K562 (cell line): ENCODE measurements around the gene TGFB1I1. TPM values are rescaled to one million over a fixed set of nuclear protein-coding genes. Genes with fewer than 3 reads are reported as not detected.

Experiments
- SRSF7 ChIP-seq: fragments of 200-400 bp; formaldehyde crosslinking; optimal IDR thresholded peaks from 2 replicates; pipeline ENCODE3; 2017; ENCODE audit warnings: mild to moderate bottlenecking, low read depth, low read length
- TFAM ChIP-seq: fragments of 250-450 bp; sonication (Bioruptor Pico); conservative IDR thresholded peaks from 2 replicates; pipeline ENCODE4 v1.5.0; 2021; ENCODE audit warnings: mild to moderate bottlenecking, moderate library complexity
- ZNF165 ChIP-seq: fragments of 250-450 bp; sonication (Bioruptor Pico); IDR thresholded peaks from 2 replicates; pipeline ENCODE4 v1.4.0; 2020; ENCODE audit warnings: borderline replicate concordance
- ZNF584 ChIP-seq: fragments of 200-800 bp; sonication (Bioruptor generic); IDR thresholded peaks from 2 replicates; pipeline ENCODE4 v1.6.1; 2016; ENCODE audit warnings: low read depth, mild to moderate bottlenecking, missing genetic modification characterization, missing compliant biosample characterization
- polyA plus RNA-seq, 8 experiments: library from polyadenylated mRNA; depleted of rRNA in 4 of 8; stranded (reverse) in 5 of 8; unstranded in 3 of 8; fragments of >200 nt; fragmentation: Nextera tagmentation in 2 of 8; fragmentation: Illumina TruSeq in 1 of 8; extraction: Ambion mirVana in 2 of 8; extraction: Trizol in 1 of 8; gene quantifications; 2 replicates each; pipeline versions ENCODE4 v1.2.1 to v1.2.3, GENCODE V29; 2011 to 2014; ENCODE audit warnings: inconsistent platforms in 1 of 8, missing spikeins in 1 of 8
- total RNA-seq, 7 experiments: library from RNA; depleted of rRNA in 6 of 7; stranded (reverse); fragments of >200 nt in 6 of 7; fragmentation: Illumina TruSeq in 2 of 7; extraction: Trizol in 2 of 7; gene quantifications; 2 replicates each; pipeline versions ENCODE4 v1.2.1 to v1.2.3, GENCODE V29; 2011 to 2021; ENCODE audit warnings: low replicate concordance in 1 of 7
- TF ChIP-seq, protein P1 (sequence below): fragments of 250-450 bp; sonication (Bioruptor Pico); IDR thresholded peaks from 2 replicates; pipeline ENCODE4 v1.9.0; 2021; ENCODE audit warnings: mild to moderate bottlenecking, inconsistent platforms
- TF ChIP-seq, protein P2 (sequence below): fragments of 450-650 bp; IDR thresholded peaks from 2 replicates; pipeline ENCODE4 v1.6.1; 2014; ENCODE audit warnings: low read depth, mild to moderate bottlenecking, moderate library complexity, borderline replicate concordance
- TF ChIP-seq, protein P3 (sequence below): sonication (generic); formaldehyde crosslinking; IDR thresholded peaks from 2 replicates; pipeline ENCODE4 v1.8.1; 2023; ENCODE audit warnings: missing genetic modification reagents, mild to moderate bottlenecking, borderline replicate concordance
- TF ChIP-seq, protein P4 (sequence below): fragments of 250-450 bp; sonication (Bioruptor Pico); IDR thresholded peaks from 2 replicates; pipeline ENCODE4 v1.4.0; 2020; ENCODE audit warnings: mild to moderate bottlenecking, moderate library complexity
- TF ChIP-seq, protein P5 (sequence below): fragments of 250-450 bp; sonication (Bioruptor Pico); IDR thresholded peaks from 2 replicates; pipeline ENCODE4 v1.4.0; 2020; ENCODE audit warnings: mild to moderate bottlenecking, moderate library complexity, borderline replicate concordance

Gene TGFB1I1
- total and polyA plus RNA-seq, 9 of the 15 experiments (the other 6 are each of a cell fraction or from before 2014, with no cell fraction given): 0.04 to 0.91 (median 0.19) TPM

DNA sequence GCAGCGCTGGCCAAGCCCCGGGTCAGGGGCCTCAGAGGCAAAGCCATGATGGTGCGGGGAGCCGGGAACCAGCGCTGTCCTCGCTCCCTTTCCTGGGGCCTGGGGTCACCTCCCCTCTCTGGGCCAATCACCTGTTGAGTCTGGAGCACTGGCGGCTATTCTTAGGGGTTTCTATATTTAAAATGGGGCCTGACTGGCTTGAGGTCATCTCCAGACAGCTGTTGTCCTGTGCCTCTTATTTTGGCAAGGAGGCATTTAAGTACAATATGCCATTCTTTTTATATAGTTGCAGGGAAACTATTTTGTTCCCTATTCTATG, 43.7 kb upstream of the TGFB1I1 start, which contains the start of gene COX6A2 (continued):
- TF ChIP-seq, protein P1, sequence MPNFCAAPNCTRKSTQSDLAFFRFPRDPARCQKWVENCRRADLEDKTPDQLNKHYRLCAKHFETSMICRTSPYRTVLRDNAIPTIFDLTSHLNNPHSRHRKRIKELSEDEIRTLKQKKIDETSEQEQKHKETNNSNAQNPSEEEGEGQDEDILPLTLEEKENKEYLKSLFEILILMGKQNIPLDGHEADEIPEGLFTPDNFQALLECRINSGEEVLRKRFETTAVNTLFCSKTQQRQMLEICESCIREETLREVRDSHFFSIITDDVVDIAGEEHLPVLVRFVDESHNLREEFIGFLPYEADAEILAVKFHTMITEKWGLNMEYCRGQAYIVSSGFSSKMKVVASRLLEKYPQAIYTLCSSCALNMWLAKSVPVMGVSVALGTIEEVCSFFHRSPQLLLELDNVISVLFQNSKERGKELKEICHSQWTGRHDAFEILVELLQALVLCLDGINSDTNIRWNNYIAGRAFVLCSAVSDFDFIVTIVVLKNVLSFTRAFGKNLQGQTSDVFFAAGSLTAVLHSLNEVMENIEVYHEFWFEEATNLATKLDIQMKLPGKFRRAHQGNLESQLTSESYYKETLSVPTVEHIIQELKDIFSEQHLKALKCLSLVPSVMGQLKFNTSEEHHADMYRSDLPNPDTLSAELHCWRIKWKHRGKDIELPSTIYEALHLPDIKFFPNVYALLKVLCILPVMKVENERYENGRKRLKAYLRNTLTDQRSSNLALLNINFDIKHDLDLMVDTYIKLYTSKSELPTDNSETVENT: no peak
- no peak for TF ChIP-seq SRSF7
- TF ChIP-seq, protein P2, sequence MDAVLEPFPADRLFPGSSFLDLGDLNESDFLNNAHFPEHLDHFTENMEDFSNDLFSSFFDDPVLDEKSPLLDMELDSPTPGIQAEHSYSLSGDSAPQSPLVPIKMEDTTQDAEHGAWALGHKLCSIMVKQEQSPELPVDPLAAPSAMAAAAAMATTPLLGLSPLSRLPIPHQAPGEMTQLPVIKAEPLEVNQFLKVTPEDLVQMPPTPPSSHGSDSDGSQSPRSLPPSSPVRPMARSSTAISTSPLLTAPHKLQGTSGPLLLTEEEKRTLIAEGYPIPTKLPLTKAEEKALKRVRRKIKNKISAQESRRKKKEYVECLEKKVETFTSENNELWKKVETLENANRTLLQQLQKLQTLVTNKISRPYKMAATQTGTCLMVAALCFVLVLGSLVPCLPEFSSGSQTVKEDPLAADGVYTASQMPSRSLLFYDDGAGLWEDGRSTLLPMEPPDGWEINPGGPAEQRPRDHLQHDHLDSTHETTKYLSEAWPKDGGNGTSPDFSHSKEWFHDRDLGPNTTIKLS: no peak
- TF ChIP-seq, protein P3, sequence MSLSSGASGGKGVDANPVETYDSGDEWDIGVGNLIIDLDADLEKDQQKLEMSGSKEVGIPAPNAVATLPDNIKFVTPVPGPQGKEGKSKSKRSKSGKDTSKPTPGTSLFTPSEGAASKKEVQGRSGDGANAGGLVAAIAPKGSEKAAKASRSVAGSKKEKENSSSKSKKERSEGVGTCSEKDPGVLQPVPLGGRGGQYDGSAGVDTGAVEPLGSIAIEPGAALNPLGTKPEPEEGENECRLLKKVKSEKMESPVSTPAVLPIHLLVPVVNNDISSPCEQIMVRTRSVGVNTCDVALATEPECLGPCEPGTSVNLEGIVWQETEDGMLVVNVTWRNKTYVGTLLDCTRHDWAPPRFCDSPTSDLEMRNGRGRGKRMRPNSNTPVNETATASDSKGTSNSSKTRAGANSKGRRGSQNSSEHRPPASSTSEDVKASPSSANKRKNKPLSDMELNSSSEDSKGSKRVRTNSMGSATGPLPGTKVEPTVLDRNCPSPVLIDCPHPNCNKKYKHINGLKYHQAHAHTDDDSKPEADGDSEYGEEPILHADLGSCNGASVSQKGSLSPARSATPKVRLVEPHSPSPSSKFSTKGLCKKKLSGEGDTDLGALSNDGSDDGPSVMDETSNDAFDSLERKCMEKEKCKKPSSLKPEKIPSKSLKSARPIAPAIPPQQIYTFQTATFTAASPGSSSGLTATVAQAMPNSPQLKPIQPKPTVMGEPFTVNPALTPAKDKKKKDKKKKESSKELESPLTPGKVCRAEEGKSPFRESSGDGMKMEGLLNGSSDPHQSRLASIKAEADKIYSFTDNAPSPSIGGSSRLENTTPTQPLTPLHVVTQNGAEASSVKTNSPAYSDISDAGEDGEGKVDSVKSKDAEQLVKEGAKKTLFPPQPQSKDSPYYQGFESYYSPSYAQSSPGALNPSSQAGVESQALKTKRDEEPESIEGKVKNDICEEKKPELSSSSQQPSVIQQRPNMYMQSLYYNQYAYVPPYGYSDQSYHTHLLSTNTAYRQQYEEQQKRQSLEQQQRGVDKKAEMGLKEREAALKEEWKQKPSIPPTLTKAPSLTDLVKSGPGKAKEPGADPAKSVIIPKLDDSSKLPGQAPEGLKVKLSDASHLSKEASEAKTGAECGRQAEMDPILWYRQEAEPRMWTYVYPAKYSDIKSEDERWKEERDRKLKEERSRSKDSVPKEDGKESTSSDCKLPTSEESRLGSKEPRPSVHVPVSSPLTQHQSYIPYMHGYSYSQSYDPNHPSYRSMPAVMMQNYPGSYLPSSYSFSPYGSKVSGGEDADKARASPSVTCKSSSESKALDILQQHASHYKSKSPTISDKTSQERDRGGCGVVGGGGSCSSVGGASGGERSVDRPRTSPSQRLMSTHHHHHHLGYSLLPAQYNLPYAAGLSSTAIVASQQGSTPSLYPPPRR (CRISPR knock-in tag): no peak
- no peak for TF ChIP-seq ZNF165 (CRISPR knock-in tag)
- no peak for TF ChIP-seq TFAM (CRISPR knock-in tag)
- TF ChIP-seq, protein P4, sequence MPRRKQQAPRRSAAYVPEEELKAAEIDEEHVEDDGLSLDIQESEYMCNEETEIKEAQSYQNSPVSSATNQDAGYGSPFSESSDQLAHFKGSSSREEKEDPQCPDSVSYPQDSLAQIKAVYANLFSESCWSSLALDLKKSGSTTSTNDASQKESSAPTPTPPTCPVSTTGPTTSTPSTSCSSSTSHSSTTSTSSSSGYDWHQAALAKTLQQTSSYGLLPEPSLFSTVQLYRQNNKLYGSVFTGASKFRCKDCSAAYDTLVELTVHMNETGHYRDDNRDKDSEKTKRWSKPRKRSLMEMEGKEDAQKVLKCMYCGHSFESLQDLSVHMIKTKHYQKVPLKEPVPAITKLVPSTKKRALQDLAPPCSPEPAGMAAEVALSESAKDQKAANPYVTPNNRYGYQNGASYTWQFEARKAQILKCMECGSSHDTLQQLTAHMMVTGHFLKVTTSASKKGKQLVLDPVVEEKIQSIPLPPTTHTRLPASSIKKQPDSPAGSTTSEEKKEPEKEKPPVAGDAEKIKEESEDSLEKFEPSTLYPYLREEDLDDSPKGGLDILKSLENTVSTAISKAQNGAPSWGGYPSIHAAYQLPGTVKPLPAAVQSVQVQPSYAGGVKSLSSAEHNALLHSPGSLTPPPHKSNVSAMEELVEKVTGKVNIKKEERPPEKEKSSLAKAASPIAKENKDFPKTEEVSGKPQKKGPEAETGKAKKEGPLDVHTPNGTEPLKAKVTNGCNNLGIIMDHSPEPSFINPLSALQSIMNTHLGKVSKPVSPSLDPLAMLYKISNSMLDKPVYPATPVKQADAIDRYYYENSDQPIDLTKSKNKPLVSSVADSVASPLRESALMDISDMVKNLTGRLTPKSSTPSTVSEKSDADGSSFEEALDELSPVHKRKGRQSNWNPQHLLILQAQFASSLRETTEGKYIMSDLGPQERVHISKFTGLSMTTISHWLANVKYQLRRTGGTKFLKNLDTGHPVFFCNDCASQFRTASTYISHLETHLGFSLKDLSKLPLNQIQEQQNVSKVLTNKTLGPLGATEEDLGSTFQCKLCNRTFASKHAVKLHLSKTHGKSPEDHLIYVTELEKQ: no peak
- TF ChIP-seq ZNF584 (CRISPR knock-in tag): no peak
- TF ChIP-seq, protein P5, sequence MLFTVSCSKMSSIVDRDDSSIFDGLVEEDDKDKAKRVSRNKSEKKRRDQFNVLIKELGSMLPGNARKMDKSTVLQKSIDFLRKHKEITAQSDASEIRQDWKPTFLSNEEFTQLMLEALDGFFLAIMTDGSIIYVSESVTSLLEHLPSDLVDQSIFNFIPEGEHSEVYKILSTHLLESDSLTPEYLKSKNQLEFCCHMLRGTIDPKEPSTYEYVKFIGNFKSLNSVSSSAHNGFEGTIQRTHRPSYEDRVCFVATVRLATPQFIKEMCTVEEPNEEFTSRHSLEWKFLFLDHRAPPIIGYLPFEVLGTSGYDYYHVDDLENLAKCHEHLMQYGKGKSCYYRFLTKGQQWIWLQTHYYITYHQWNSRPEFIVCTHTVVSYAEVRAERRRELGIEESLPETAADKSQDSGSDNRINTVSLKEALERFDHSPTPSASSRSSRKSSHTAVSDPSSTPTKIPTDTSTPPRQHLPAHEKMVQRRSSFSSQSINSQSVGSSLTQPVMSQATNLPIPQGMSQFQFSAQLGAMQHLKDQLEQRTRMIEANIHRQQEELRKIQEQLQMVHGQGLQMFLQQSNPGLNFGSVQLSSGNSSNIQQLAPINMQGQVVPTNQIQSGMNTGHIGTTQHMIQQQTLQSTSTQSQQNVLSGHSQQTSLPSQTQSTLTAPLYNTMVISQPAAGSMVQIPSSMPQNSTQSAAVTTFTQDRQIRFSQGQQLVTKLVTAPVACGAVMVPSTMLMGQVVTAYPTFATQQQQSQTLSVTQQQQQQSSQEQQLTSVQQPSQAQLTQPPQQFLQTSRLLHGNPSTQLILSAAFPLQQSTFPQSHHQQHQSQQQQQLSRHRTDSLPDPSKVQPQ (CRISPR knock-in tag): no peak
